PFSK-1 (cell line): ENCODE measurements around the gene PCLO.

Source experiments
- FOXP2 ChIP-seq: optimal IDR thresholded peaks from 2 replicates; pipeline ENCODE3; 2011; ENCODE audit warnings: borderline replicate concordance, control low read depth, inconsistent platforms; ENCODE audit not compliant: insufficient read depth; ENCODE audit errors: extremely low read length, extremely low read depth
- POLR2AphosphoS5 ChIP-seq: IDR thresholded peaks from 2 replicates; pipeline ENCODE4 v1.6.1; 2012; ENCODE audit warnings: low read depth, mild to moderate bottlenecking, control low read depth, low read length, moderate library complexity
- SIN3A ChIP-seq: IDR thresholded peaks from 2 replicates; pipeline ENCODE4 v1.6.1; 2012; ENCODE audit warnings: mild to moderate bottlenecking, low read length, moderate library complexity, borderline replicate concordance; ENCODE audit not compliant: insufficient read depth
- TAF1 ChIP-seq: IDR thresholded peaks from 2 replicates; pipeline ENCODE4 v1.6.1; 2012; ENCODE audit warnings: low read length, control low read depth, borderline replicate concordance; ENCODE audit not compliant: insufficient read depth
- TF ChIP-seq, protein P1 (sequence below), 2 experiments: IDR thresholded peaks; 2 replicates each; pipeline versions ENCODE4 v1.6.1 to v1.8.0; 2011 to 2012; ENCODE audit warnings: low read depth in 2 of 2, low read length in 2 of 2, control low read depth in 1 of 2, inconsistent platforms in 1 of 2, mild to moderate bottlenecking in 1 of 2, moderate library complexity in 1 of 2; ENCODE audit not compliant: insufficient read depth in 1 of 2

PCLO gene

DNA sequence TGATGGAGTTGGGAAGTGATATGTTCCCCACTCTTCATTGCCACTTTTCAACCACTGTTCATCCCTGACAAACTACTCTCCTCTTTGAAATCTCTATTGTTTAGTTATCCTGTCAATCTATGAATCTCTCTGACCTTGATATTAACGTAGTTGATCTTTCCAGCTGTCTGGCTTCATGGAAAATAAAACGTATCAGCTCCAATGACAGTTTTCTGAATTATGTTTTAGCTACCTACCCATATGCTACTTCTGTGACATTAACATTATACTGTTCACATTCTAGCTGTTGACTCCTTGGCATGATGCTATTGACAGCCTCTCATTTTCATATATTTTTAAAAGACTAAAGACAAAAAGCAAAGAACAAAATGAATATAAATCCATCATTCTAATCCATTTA lies 53.3 kb downstream of the PCLO start:
- TF ChIP-seq POLR2AphosphoS5: no peak
- TF ChIP-seq, protein P1, sequence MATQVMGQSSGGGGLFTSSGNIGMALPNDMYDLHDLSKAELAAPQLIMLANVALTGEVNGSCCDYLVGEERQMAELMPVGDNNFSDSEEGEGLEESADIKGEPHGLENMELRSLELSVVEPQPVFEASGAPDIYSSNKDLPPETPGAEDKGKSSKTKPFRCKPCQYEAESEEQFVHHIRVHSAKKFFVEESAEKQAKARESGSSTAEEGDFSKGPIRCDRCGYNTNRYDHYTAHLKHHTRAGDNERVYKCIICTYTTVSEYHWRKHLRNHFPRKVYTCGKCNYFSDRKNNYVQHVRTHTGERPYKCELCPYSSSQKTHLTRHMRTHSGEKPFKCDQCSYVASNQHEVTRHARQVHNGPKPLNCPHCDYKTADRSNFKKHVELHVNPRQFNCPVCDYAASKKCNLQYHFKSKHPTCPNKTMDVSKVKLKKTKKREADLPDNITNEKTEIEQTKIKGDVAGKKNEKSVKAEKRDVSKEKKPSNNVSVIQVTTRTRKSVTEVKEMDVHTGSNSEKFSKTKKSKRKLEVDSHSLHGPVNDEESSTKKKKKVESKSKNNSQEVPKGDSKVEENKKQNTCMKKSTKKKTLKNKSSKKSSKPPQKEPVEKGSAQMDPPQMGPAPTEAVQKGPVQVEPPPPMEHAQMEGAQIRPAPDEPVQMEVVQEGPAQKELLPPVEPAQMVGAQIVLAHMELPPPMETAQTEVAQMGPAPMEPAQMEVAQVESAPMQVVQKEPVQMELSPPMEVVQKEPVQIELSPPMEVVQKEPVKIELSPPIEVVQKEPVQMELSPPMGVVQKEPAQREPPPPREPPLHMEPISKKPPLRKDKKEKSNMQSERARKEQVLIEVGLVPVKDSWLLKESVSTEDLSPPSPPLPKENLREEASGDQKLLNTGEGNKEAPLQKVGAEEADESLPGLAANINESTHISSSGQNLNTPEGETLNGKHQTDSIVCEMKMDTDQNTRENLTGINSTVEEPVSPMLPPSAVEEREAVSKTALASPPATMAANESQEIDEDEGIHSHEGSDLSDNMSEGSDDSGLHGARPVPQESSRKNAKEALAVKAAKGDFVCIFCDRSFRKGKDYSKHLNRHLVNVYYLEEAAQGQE (IDR thresholded peaks at IDR 0.05; ENCODE audit: insufficient read depth in 1 of 2, low read depth in 2 of 2, low read length in 2 of 2): no peak
- no peak for TF ChIP-seq SIN3A
- TF ChIP-seq TAF1: no peak
- TF ChIP-seq FOXP2: no peak

DNA sequence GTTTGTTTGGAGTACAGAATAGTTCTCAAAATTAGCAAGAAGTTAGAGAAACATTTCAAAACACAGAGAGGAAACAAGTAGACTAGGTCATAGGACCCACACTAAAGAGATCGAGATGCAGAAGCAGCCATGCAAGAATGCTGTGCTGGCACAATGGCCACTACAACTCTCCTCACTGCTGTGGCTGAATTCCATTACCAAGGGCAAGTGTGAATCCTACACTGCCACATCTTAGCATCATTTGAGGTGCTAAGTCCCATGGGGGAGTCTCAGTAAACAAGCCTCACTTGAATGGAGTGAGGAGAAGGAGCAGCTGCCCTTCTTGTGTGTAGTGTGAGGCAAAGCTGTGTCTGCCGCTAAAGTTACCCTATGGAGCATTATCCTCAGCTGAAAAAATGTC lies 56.7 kb downstream of the PCLO start:
- TF ChIP-seq, protein P1 (IDR thresholded peaks at IDR 0.05; ENCODE audit: insufficient read depth in 1 of 2, low read depth in 2 of 2, low read length in 2 of 2): no peak
- TF ChIP-seq POLR2AphosphoS5 (no peak), SIN3A (no peak), FOXP2 (no peak), TAF1 (no peak)

DNA sequence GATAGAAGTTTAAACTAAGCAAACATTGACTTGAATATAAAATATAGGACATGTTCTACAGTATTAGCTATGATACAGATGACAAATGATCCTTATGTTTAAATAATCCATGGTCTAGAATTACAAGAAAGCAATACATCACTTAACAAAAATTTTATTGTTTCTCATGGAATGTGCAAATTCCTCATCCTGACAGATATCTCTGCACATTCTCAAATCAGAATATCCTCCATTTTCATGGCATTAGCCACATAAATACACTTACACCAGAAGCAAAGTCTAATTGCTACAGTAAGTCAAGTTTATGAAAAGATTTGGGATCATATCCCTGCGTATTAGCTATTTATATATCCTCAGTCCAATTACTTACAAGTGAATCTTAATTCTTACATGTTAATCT lies 57.6 kb downstream of the PCLO start:
- TF ChIP-seq SIN3A: no peak
- no peak for TF ChIP-seq TAF1
- TF ChIP-seq, protein P1 (IDR thresholded peaks at IDR 0.05; ENCODE audit: insufficient read depth in 1 of 2, low read depth in 2 of 2, low read length in 2 of 2): no peak

DNA sequence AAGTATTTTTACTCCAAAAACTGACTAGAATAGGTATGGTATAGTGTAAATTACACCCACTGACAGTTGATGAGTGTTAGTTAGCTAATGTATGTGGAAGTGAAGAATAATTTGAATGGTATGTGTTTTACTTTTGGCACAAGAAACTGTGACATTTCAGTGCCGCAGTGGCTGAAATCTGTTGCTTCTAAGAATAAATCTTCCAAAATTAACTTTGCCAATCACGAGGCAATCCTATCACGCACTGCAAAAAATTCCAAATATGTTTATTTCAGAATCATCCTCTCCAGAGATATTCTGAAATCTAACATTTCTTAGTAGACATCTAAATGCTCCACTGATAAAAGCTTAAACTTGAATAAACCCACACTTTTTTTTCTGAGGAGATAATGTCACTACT lies 61.2 kb downstream of the PCLO start:
- TF ChIP-seq, protein P1 (IDR thresholded peaks at IDR 0.05; ENCODE audit: insufficient read depth in 1 of 2, low read depth in 2 of 2, low read length in 2 of 2): no peak
- TF ChIP-seq TAF1: no peak
- TF ChIP-seq SIN3A: no peak
- no peak for TF ChIP-seq POLR2AphosphoS5
- TF ChIP-seq FOXP2: no peak

DNA sequence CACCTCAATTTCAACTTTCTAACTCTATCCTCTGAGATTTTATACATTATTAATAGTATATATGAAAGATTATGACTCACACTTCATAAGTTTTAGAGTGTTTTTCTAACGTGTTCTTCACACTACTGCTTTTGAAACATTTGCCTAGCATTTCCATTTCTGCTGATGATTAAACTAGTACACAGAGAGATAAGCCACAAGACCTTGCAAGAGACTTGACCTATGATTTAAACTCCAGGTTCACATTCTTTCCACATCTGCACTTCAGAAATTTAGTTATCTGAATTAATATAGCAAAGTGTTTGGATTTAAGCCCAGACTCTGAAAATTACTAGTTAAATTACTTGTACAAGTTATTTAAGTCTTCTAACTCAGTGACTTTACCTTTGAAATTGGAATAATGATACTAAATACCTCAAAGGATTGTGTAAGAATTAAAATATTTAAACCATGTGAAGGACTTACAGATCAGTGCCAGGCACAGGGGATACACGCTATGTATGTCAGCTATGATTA lies 66.6 kb downstream of the PCLO start:
- TF ChIP-seq TAF1 (no peak), POLR2AphosphoS5 (no peak), SIN3A (no peak)
- TF ChIP-seq, protein P1 (IDR thresholded peaks at IDR 0.05; ENCODE audit: insufficient read depth in 1 of 2, low read depth in 2 of 2, low read length in 2 of 2): no peak
